Keratinocyte (primary cell): ENCODE measurements around the gene VPS25.

Experiments
- EZH2 ChIP-seq: IDR thresholded peaks from one replicate; pipeline ENCODE4 v1.6.1; 2012; ENCODE audit warnings: inconsistent platforms, mild to moderate bottlenecking, low read length, moderate library complexity
- TF ChIP-seq, protein P1 (sequence below), 3 experiments: IDR thresholded peaks in 1 of 3; conservative IDR thresholded peaks in 1 of 3; optimal IDR thresholded peaks in 1 of 3; 2 replicates in 2 of 3; 3 replicates in 1 of 3; pipeline versions ENCODE3 to v1.5.1; 2011; ENCODE audit warnings: low read length in 3 of 3, mild to moderate bottlenecking in 3 of 3, moderate library complexity in 2 of 3, control low read depth in 1 of 3, inconsistent platforms in 1 of 3; ENCODE audit not compliant: insufficient read depth in 2 of 3; ENCODE audit errors: extremely low read depth in 1 of 3

- TF ChIP-seq, protein P1, sequence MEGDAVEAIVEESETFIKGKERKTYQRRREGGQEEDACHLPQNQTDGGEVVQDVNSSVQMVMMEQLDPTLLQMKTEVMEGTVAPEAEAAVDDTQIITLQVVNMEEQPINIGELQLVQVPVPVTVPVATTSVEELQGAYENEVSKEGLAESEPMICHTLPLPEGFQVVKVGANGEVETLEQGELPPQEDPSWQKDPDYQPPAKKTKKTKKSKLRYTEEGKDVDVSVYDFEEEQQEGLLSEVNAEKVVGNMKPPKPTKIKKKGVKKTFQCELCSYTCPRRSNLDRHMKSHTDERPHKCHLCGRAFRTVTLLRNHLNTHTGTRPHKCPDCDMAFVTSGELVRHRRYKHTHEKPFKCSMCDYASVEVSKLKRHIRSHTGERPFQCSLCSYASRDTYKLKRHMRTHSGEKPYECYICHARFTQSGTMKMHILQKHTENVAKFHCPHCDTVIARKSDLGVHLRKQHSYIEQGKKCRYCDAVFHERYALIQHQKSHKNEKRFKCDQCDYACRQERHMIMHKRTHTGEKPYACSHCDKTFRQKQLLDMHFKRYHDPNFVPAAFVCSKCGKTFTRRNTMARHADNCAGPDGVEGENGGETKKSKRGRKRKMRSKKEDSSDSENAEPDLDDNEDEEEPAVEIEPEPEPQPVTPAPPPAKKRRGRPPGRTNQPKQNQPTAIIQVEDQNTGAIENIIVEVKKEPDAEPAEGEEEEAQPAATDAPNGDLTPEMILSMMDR (optimal IDR thresholded peaks at IDR 0.05 in 1 of 3, IDR thresholded peaks at IDR 0.05 in 1 of 3, conservative IDR thresholded peaks at IDR 0.05 in 1 of 3; ENCODE audit: extremely low read depth in 1 of 3, insufficient read depth in 2 of 3, low read length in 3 of 3): no peak
- TF ChIP-seq EZH2: no peak
These were observed 33.0 kb downstream of the VPS25 start for GRCh38 chr17:42806249-42806648.
